Measurements from ENCODE around the gene ELP5.
A peak's percentile ranks its signal among the peaks of the same experiment; 100 is the strongest.

Gene ELP5

DNA sequence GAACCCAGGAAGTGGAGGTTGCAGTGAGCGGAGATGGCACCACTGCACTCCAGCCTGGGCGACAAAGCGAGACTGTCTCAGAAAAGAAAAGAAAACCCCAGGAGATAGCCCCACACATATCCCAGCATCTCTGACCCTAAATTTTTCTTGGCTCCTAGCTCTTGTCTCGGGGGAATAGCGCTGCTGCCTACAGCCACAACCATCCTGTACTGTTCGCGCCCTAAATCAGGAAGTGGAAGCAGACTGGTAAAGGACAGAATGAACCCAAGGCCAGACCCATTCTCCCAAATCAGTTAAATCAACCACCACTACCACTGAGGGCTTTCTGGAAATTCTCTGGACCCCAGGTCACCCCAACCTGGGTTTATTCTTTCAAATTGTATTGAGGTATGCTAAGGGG is 2.2 kb upstream of the ELP5 start:
- Histone ChIP-seq H3K9me3 (no peaks in the 10 kb centered on the region), H3K27me3 (no peaks in the 10 kb centered on the region), H3K4me3 (ENCODE audit: low read depth in 1 of 2, low read length in 1 of 2) (no peak overlapping the region), H3K27ac (peak overlapping the region; percentile 96), H3K36me3 (peaks cover 20% of the 10 kb centered on the region), H3K4me1 (ENCODE audit: control insufficient read depth in 1 of 2, insufficient read depth in 1 of 2, low read depth in 1 of 2, low read length in 1 of 2) (peaks cover 33% of the 10 kb centered on the region in 2 experiments)
- TF ChIP-seq CTCF (IDR thresholded peaks at IDR 0.05) = no peak

DNA sequence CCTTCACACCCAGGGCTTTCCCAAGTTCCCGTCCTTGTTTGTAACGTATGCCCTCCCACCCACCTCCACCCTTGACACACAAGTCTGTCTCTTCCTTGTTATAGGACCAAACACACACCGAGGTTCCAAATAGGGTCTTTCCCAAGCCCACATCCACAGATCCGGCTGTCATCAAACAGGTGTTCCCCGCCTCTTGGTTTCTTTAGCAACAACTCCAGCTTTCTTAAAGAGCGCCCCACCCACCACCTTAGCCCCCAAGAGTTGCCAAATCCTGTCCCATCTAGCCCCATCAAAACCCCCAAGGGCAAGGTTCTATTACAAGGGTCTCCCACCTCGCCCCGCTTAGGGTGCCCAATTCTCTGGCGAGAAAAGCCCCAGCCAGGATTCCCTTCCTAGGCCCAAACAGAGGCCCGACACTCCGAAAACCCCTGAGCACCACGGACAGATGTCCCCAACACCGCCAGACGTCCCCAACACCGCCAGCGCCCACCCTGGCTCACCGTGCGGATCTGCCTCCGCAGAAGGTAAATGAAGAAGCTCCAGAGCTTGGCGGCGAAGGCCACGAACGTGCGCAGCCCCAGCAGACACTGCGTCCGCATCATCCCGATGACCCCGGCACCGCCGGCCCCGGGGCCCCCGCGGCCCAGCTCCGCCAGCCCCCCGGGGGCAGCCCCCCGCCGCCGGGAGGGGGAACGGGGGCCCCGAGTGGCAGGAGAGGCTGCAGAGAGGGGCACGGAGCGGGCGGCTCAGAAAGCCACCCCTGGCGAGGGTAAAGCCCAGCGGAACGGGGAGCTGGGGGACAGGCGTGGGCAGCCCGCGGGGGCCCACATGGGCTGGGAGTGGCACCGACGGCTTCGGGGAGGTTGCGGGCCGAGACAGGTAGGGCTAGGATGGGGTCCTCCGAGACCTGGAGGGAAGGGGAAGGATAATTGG is 1.1 kb upstream of the ELP5 start:
- H3K9me3 ChIP-seq = no peaks in the 10 kb centered on the region
- no peaks in the 10 kb centered on the region for H3K27me3 ChIP-seq
- H3K27ac ChIP-seq = peak overlapping the region; percentile 96
- no peak for TF ChIP-seq CTCF (IDR thresholded peaks at IDR 0.05)
- H3K36me3 ChIP-seq = peaks cover 12% of the 10 kb centered on the region
- peaks cover 33% of the 10 kb centered on the region in 2 experiments for H3K4me1 ChIP-seq (ENCODE audit: control insufficient read depth in 1 of 2, insufficient read depth in 1 of 2, low read depth in 1 of 2, low read length in 1 of 2)
- H3K4me3 ChIP-seq (ENCODE audit: low read depth in 1 of 2, low read length in 1 of 2) = peak overlapping the region; percentile 68 to 92

GRCh38 chr17:7251661-7252175 is 297 bp upstream of the ELP5 start, which contains the start of gene CTDNEP1:
TSS of gene CTDNEP1 (minus strand) at chr17:7251734. CDS start at chr17:7251296, 438 bp downstream.
- no peak for TF ChIP-seq CTCF (IDR thresholded peaks at IDR 0.05)
- peak within 1 kb of the TSS; percentile 68 to 92 for H3K4me3 ChIP-seq (ENCODE audit: low read depth in 1 of 2, low read length in 1 of 2)
- no peaks in the 10 kb centered on the region for H3K9me3 ChIP-seq
- H3K27me3 ChIP-seq = no peaks in the 10 kb centered on the region
- H3K4me1 ChIP-seq (ENCODE audit: control insufficient read depth in 1 of 2, insufficient read depth in 1 of 2, low read depth in 1 of 2, low read length in 1 of 2) = peaks cover 33% of the 10 kb centered on the region in 2 experiments
- H3K36me3 ChIP-seq = peaks cover 8% of the 10 kb centered on the region
- H3K27ac ChIP-seq = peak within 1 kb of the TSS; percentile 96

DNA sequence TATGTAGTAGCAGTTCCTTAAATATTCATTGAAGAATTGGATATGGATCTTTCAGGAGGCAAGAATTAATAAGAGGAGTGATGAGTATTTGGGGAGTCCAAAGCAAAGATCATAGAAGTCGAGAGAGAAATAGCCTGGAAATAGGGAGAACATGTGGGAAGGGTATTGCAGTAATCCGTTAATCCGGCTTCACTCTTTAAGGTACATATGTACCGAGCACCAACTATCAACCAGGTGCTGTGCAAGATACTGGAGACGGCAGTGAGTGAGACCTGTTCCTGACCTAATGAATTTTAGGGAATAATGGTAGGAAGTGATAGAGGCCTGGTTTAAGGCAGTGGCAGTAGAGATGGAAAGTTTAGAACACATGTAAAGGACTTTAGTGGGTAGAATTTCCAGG is 1.1 kb downstream of the ELP5 start:
- H3K27ac ChIP-seq = peak overlapping the region; percentile 96
- H3K9me3 ChIP-seq = no peaks in the 10 kb centered on the region
- peaks cover 33% of the 10 kb centered on the region in 2 experiments for H3K4me1 ChIP-seq (ENCODE audit: control insufficient read depth in 1 of 2, insufficient read depth in 1 of 2, low read depth in 1 of 2, low read length in 1 of 2)
- no peak for TF ChIP-seq CTCF (IDR thresholded peaks at IDR 0.05)
- peaks cover 10% of the 10 kb centered on the region for H3K36me3 ChIP-seq
- peak overlapping the region; percentile 68 to 92 for H3K4me3 ChIP-seq (ENCODE audit: low read depth in 1 of 2, low read length in 1 of 2)
- no peaks in the 10 kb centered on the region for H3K27me3 ChIP-seq

DNA sequence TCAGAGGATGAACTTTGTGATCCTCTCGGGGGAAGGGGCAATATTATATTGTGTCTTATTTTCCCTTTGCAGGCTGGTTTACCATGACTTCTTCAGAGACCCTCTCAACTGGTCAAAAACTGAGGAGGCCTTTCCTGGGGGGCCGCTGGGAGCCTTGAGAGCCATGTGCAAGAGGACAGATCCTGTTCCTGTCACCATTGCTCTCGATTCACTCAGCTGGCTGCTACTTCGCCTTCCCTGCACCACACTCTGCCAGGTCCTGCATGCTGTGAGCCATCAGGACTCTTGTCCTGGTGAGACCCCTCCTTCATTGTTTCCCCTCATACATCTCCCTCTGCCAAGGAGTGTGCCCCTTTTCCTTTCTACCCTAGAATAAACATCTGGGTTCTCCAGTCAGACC is 2.5 kb downstream of the ELP5 start:
- Histone ChIP-seq H3K9me3 (no peaks in the 10 kb centered on the region), H3K4me3 (ENCODE audit: low read depth in 1 of 2, low read length in 1 of 2) (no peak overlapping the region), H3K27me3 (no peaks in the 10 kb centered on the region), H3K27ac (no peak overlapping the region), H3K4me1 (ENCODE audit: control insufficient read depth in 1 of 2, insufficient read depth in 1 of 2, low read depth in 1 of 2, low read length in 1 of 2) (peaks cover 24 to 26% of the 10 kb centered on the region in 2 experiments), H3K36me3 (peaks cover 22% of the 10 kb centered on the region)
- no peak for TF ChIP-seq CTCF (IDR thresholded peaks at IDR 0.05)

All from neutrophil (primary cell).